ENCODE measurements around the gene RBMS1.

Gene RBMS1

GRCh38 chr2:160331258-160332025, 162.2 kb downstream of the RBMS1 start:
- Histone ChIP-seq H3K4me1 (ENCODE audit: low read length) (0 out of 2 replicates have a peak, but pooled peaks cover 3% of the 10 kb centered on the region), H3K36me3 (replicated peaks; ENCODE audit: low read depth, low read length) (no peaks in the 10 kb centered on the region), H3K4me3 (ENCODE audit: low read length) (no peak overlapping the region), H3K27ac (ENCODE audit: low read length) (no peak overlapping the region), H3K4me2 (ENCODE audit: low read length) (no peak overlapping the region), H3K79me2 (ENCODE audit: low read length) (no peaks in the 10 kb centered on the region), H4K20me1 (ENCODE audit: insufficient read depth, low read length) (no peaks in the 10 kb centered on the region), H3K27me3 (ENCODE audit: low read depth, low read length) (no peaks in the 10 kb centered on the region), H2AFZ (ENCODE audit: low read depth, low read length) (no peak overlapping the region), H3K9me3 (ENCODE audit: insufficient read depth, low read length) (no peaks in the 10 kb centered on the region), H3K9ac (ENCODE audit: low read length) (no peak overlapping the region)
- TF ChIP-seq EZH2phosphoT487 (IDR thresholded peaks at IDR 0.05; ENCODE audit: low read depth): no peak
- TF ChIP-seq CTCF (IDR thresholded peaks at IDR 0.05; ENCODE audit: low read depth, low read length): no peak

- Histone ChIP-seq H3K27ac (ENCODE audit: low read length) (no peak overlapping the region), H3K4me2 (ENCODE audit: low read length) (peak overlapping the region; percentile 11; the same call in 1 of the 2 replicates), H3K9ac (ENCODE audit: low read length) (no peak overlapping the region), H4K20me1 (ENCODE audit: insufficient read depth, low read length) (no peaks in the 10 kb centered on the region), H2AFZ (ENCODE audit: low read depth, low read length) (no peak overlapping the region), H3K9me3 (ENCODE audit: insufficient read depth, low read length) (no peaks in the 10 kb centered on the region), H3K27me3 (ENCODE audit: low read depth, low read length) (no peaks in the 10 kb centered on the region), H3K79me2 (ENCODE audit: low read length) (no peaks in the 10 kb centered on the region), H3K4me3 (ENCODE audit: low read length) (no peak overlapping the region), H3K4me1 (ENCODE audit: low read length) (peaks cover 7% of the 10 kb centered on the region; the same call in 1 of the 2 replicates), H3K36me3 (replicated peaks; ENCODE audit: low read depth, low read length) (no peaks in the 10 kb centered on the region)
- no peak for TF ChIP-seq EZH2phosphoT487 (IDR thresholded peaks at IDR 0.05; ENCODE audit: low read depth)
- no peak for TF ChIP-seq CTCF (IDR thresholded peaks at IDR 0.05; ENCODE audit: low read depth, low read length)
Measured at GRCh38 chr2:160328811-160329527, 164.6 kb downstream of the RBMS1 start.

GRCh38 chr2:160326786-160327185, 166.8 kb downstream of the RBMS1 start:
- Histone ChIP-seq H3K79me2 (ENCODE audit: low read length) (no peaks in the 10 kb centered on the region), H3K36me3 (replicated peaks; ENCODE audit: low read depth, low read length) (no peaks in the 10 kb centered on the region), H3K9me3 (ENCODE audit: insufficient read depth, low read length) (no peaks in the 10 kb centered on the region), H3K27me3 (ENCODE audit: low read depth, low read length) (no peaks in the 10 kb centered on the region), H3K4me1 (ENCODE audit: low read length) (peaks cover 16% of the 10 kb centered on the region), H3K27ac (ENCODE audit: low read length) (no peak overlapping the region), H2AFZ (ENCODE audit: low read depth, low read length) (no peak overlapping the region), H4K20me1 (ENCODE audit: insufficient read depth, low read length) (no peaks in the 10 kb centered on the region), H3K9ac (ENCODE audit: low read length) (no peak overlapping the region), H3K4me2 (ENCODE audit: low read length) (no peak overlapping the region), H3K4me3 (ENCODE audit: low read length) (no peak overlapping the region)
- TF ChIP-seq EZH2phosphoT487 (IDR thresholded peaks at IDR 0.05; ENCODE audit: low read depth): no peak
- no peak for TF ChIP-seq CTCF (IDR thresholded peaks at IDR 0.05; ENCODE audit: low read depth, low read length)

DNA sequence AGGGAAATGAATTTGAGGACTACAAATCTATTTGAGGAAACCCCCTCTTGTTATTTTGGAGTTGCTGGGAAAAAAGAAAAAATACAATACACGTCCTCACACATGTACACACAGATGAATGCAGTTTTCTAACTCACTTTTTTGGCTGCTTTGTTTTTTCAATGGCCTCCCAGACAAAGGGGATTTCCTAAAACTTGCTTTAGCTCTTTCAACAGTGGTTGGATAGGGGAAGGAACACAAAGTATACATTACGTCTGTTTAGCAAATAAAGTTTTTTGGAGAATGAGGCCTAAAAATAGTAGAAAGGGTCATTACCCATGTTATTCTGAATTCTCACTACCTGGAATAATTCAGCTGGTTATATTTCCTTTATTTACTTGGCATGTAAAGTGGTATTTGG, 168.2 kb downstream of the RBMS1 start:
- no peak overlapping the region for H3K4me3 ChIP-seq (ENCODE audit: low read length)
- no peak overlapping the region for H2AFZ ChIP-seq (ENCODE audit: low read depth, low read length)
- H3K27me3 ChIP-seq (ENCODE audit: low read depth, low read length): no peaks in the 10 kb centered on the region
- no peaks in the 10 kb centered on the region for H3K9me3 ChIP-seq (ENCODE audit: insufficient read depth, low read length)
- no peak for TF ChIP-seq EZH2phosphoT487 (IDR thresholded peaks at IDR 0.05; ENCODE audit: low read depth)
- TF ChIP-seq CTCF (IDR thresholded peaks at IDR 0.05; ENCODE audit: low read depth, low read length): no peak
- peaks cover 16% of the 10 kb centered on the region for H3K4me1 ChIP-seq (ENCODE audit: low read length)
- no peaks in the 10 kb centered on the region for H4K20me1 ChIP-seq (ENCODE audit: insufficient read depth, low read length)
- H3K27ac ChIP-seq (ENCODE audit: low read length): no peak overlapping the region
- H3K4me2 ChIP-seq (ENCODE audit: low read length): no peak overlapping the region
- H3K9ac ChIP-seq (ENCODE audit: low read length): no peak overlapping the region
- H3K36me3 ChIP-seq (replicated peaks; ENCODE audit: low read depth, low read length): no peaks in the 10 kb centered on the region
- H3K79me2 ChIP-seq (ENCODE audit: low read length): no peaks in the 10 kb centered on the region

Data from OCI-LY3 (cell line).